ENCODE data around the gene CERKL. TPM values are rescaled to one million over a fixed set of nuclear protein-coding genes. Genes with fewer than 3 reads are reported as not detected.

Gene CERKL
- total RNA-seq, 1 donor from 2014 or later = not detected

DNA sequence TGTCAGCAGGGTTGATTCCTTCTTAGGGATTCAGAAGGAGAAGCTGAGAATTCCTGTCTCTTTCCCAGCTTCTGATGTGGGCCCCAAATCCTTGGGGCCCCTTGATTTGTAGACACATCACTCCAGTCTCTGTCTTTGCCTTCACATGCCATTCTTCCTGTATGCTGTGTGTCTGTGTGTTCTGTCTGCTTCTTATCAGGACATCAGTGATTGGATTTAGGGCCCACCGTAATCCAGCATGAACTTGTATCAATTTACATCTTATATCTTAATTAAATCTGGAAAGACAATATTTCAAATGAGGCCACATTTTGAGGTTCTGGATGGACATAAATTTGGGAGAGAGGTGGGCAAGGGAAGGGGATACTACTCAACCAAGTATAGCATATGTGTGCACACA, 13.7 kb upstream of the CERKL start:
- Histone ChIP-seq H3F3A (ENCODE audit: low read depth) (no peaks in the 10 kb centered on the region), H3K4me3 (no peak overlapping the region), H3K36me3 (no peaks in the 10 kb centered on the region), H4K20me1 (ENCODE audit: low read depth) (peaks cover 4% of the 10 kb centered on the region), H3K4me2 (no peak overlapping the region), H2AFZ (replicated peaks) (no peak overlapping the region), H3K27ac (no peak overlapping the region), H3K9ac (no peak overlapping the region), H3K9me3 (ENCODE audit: low read depth) (no peaks in the 10 kb centered on the region), H3K4me1 (no peaks in the 10 kb centered on the region), H3K79me2 (ENCODE audit: low read depth) (no peaks in the 10 kb centered on the region), H3K27me3 (peaks cover 80% of the 10 kb centered on the region)
- TF ChIP-seq CTCF (IDR thresholded peaks at IDR 0.05) (no peak), EZH2phosphoT487 (IDR thresholded peaks at IDR 0.05) (no peak), EZH2 (IDR thresholded peaks at IDR 0.05) (no peak)
- H3K27me3 Mint-ChIP-seq (ENCODE audit: insufficient read depth, low read depth) = peaks cover 39% of the 10 kb centered on the region
- H3K4me3 Mint-ChIP-seq = no peak overlapping the region
- no peak overlapping the region for H3K27ac Mint-ChIP-seq
- peaks cover 6% of the 10 kb centered on the region for H3K9me3 Mint-ChIP-seq
- no peaks in the 10 kb centered on the region for H3K4me1 Mint-ChIP-seq
- DNase-seq (ENCODE audit: low spot score) = no peak
- no peaks in the 10 kb centered on the region for H3K36me3 Mint-ChIP-seq

- Mint-ChIP-seq H3K27me3 (ENCODE audit: insufficient read depth, low read depth) (peaks cover 13% of the 10 kb centered on the region), H3K36me3 (no peaks in the 10 kb centered on the region), H3K27ac (no peak overlapping the region), H3K4me1 (no peaks in the 10 kb centered on the region), H3K4me3 (no peak overlapping the region), H3K9me3 (peaks cover 6% of the 10 kb centered on the region)
- no peak overlapping the region for H3K27ac ChIP-seq
- H2AFZ ChIP-seq (replicated peaks) = no peak overlapping the region
- no peaks in the 10 kb centered on the region for H4K20me1 ChIP-seq (ENCODE audit: low read depth)
- no peak for DNase-seq (ENCODE audit: low spot score)
- no peaks in the 10 kb centered on the region for H3K79me2 ChIP-seq (ENCODE audit: low read depth)
- TF ChIP-seq CTCF (IDR thresholded peaks at IDR 0.05) = no peak
- no peak for TF ChIP-seq EZH2 (IDR thresholded peaks at IDR 0.05)
- no peak for TF ChIP-seq EZH2phosphoT487 (IDR thresholded peaks at IDR 0.05)
- no peak overlapping the region for H3K9ac ChIP-seq
- H3K4me2 ChIP-seq = no peak overlapping the region
- peaks cover 56% of the 10 kb centered on the region for H3K27me3 ChIP-seq
- H3K4me3 ChIP-seq = no peak overlapping the region
- no peaks in the 10 kb centered on the region for H3K36me3 ChIP-seq
- H3F3A ChIP-seq (ENCODE audit: low read depth) = no peaks in the 10 kb centered on the region
- no peaks in the 10 kb centered on the region for H3K9me3 ChIP-seq (ENCODE audit: low read depth)
- H3K4me1 ChIP-seq = no peaks in the 10 kb centered on the region
Measured at GRCh38 chr2:181667234-181667633, 10.3 kb upstream of the CERKL start.

GRCh38 chr2:181662287-181662686, 5.4 kb upstream of the CERKL start:
- H3K9me3 Mint-ChIP-seq = peaks cover 6% of the 10 kb centered on the region
- H3K4me2 ChIP-seq = no peak overlapping the region
- no peak for TF ChIP-seq CTCF (IDR thresholded peaks at IDR 0.05)
- TF ChIP-seq EZH2phosphoT487 (IDR thresholded peaks at IDR 0.05) = no peak
- TF ChIP-seq EZH2 (IDR thresholded peaks at IDR 0.05) = no peak
- H3K27me3 Mint-ChIP-seq (ENCODE audit: insufficient read depth, low read depth) = peaks cover 22% of the 10 kb centered on the region
- H3K27ac ChIP-seq = no peak overlapping the region
- H3K36me3 Mint-ChIP-seq = no peaks in the 10 kb centered on the region
- peaks cover 11% of the 10 kb centered on the region for H3K4me1 ChIP-seq
- H3K9ac ChIP-seq = no peak overlapping the region
- no peaks in the 10 kb centered on the region for H3K9me3 ChIP-seq (ENCODE audit: low read depth)
- H3K27ac Mint-ChIP-seq = no peak overlapping the region
- DNase-seq (ENCODE audit: low spot score) = no peak
- no peak overlapping the region for H2AFZ ChIP-seq (replicated peaks)
- H3K27me3 ChIP-seq = peaks cover 64% of the 10 kb centered on the region
- H3K36me3 ChIP-seq = no peaks in the 10 kb centered on the region
- H3F3A ChIP-seq (ENCODE audit: low read depth) = peaks cover 15% of the 10 kb centered on the region
- H4K20me1 ChIP-seq (ENCODE audit: low read depth) = peaks cover 14% of the 10 kb centered on the region
- H3K4me1 Mint-ChIP-seq = no peaks in the 10 kb centered on the region
- no peaks in the 10 kb centered on the region for H3K79me2 ChIP-seq (ENCODE audit: low read depth)
- no peak overlapping the region for H3K4me3 ChIP-seq
- H3K4me3 Mint-ChIP-seq = no peak overlapping the region
